ENCODE results near the gene ADGRD1. TPM values are rescaled to one million over a fixed set of nuclear protein-coding genes. Genes with fewer than 3 reads are reported as not detected.

Gene ADGRD1
- total RNA-seq, 1 donor from 2014 or later: 11.0 TPM

GRCh38 chr12:130975116-130975515 lies 21.4 kb downstream of the ADGRD1 start:
- H3K27me3 Mint-ChIP-seq: no peaks in the 10 kb centered on the region
- no peaks in the 10 kb centered on the region for H3K36me3 Mint-ChIP-seq
- H3K9me3 Mint-ChIP-seq: no peaks in the 10 kb centered on the region
- peaks cover 6% of the 10 kb centered on the region for H3K4me1 Mint-ChIP-seq (ENCODE audit: unreplicated experiment)
- H3K27ac Mint-ChIP-seq: no peak overlapping the region
- no peak for DNase-seq (ENCODE audit: extremely low spot score, unreplicated experiment)
- TF ChIP-seq CTCF (conservative IDR thresholded peaks at IDR 0.05): no peak
- no peak overlapping the region for H3K4me3 Mint-ChIP-seq

GRCh38 chr12:130976171-130976720 lies 22.5 kb downstream of the ADGRD1 start:
- no peaks in the 10 kb centered on the region for H3K9me3 Mint-ChIP-seq
- no peak for DNase-seq (ENCODE audit: extremely low spot score, unreplicated experiment)
- TF ChIP-seq CTCF (conservative IDR thresholded peaks at IDR 0.05): no peak
- no peak overlapping the region for H3K4me3 Mint-ChIP-seq
- peaks cover 12% of the 10 kb centered on the region for H3K4me1 Mint-ChIP-seq (ENCODE audit: unreplicated experiment)
- H3K36me3 Mint-ChIP-seq: no peaks in the 10 kb centered on the region
- no peak overlapping the region for H3K27ac Mint-ChIP-seq
- H3K27me3 Mint-ChIP-seq: no peaks in the 10 kb centered on the region

- no peak for DNase-seq (ENCODE audit: extremely low spot score, unreplicated experiment)
- TF ChIP-seq CTCF (conservative IDR thresholded peaks at IDR 0.05): no peak
- Mint-ChIP-seq H3K9me3 (no peaks in the 10 kb centered on the region), H3K4me3 (no peak overlapping the region), H3K27ac (no peak overlapping the region), H3K27me3 (no peaks in the 10 kb centered on the region), H3K4me1 (ENCODE audit: unreplicated experiment) (peaks cover 7% of the 10 kb centered on the region), H3K36me3 (no peaks in the 10 kb centered on the region)
These were observed 23.5 kb downstream of the ADGRD1 start for GRCh38 chr12:130977046-130977742.

GRCh38 chr12:130977743-130978095 lies 24.0 kb downstream of the ADGRD1 start:
- no peak overlapping the region for H3K27ac Mint-ChIP-seq
- H3K27me3 Mint-ChIP-seq: no peaks in the 10 kb centered on the region
- DNase-seq (ENCODE audit: extremely low spot score, unreplicated experiment): no peak
- H3K4me3 Mint-ChIP-seq: no peak overlapping the region
- H3K36me3 Mint-ChIP-seq: no peaks in the 10 kb centered on the region
- H3K4me1 Mint-ChIP-seq (ENCODE audit: unreplicated experiment): peaks cover 7% of the 10 kb centered on the region
- no peaks in the 10 kb centered on the region for H3K9me3 Mint-ChIP-seq
- no peak for TF ChIP-seq CTCF (conservative IDR thresholded peaks at IDR 0.05)

GRCh38 chr12:130978785-130979184 lies 25.1 kb downstream of the ADGRD1 start:
- no peak for DNase-seq (ENCODE audit: extremely low spot score, unreplicated experiment)
- Mint-ChIP-seq H3K4me1 (ENCODE audit: unreplicated experiment) (peaks cover 7% of the 10 kb centered on the region), H3K27me3 (no peaks in the 10 kb centered on the region), H3K9me3 (no peaks in the 10 kb centered on the region), H3K4me3 (no peak overlapping the region), H3K27ac (no peak overlapping the region), H3K36me3 (no peaks in the 10 kb centered on the region)
- no peak for TF ChIP-seq CTCF (conservative IDR thresholded peaks at IDR 0.05)
